Peyer's patch (tissue), 4 donors: Measurements from ENCODE around the gene WT1. TPM values are rescaled to one million over a fixed set of nuclear protein-coding genes. Genes with fewer than 3 reads are reported as not detected.
A peak's percentile ranks its signal among the peaks of the same experiment; 100 is the strongest.

Experiments
- DNase-seq, 3 donors: peaks; one replicate each; pipeline ENCODE4 v3.0.0-alpha.2; 2017 to 2019
- H3K27ac ChIP-seq, 4 donors: fragments of 200-600 bp; sonication (generic); one replicate each; pipeline ENCODE4 v1.5.1; 2016 to 2019
- H3K27me3 ChIP-seq, 2 donors: fragments of 200-600 bp; sonication (generic); one replicate each; pipeline ENCODE4 v1.5.1; 2019
- H3K36me3 ChIP-seq, 3 donors: fragments of 200-600 bp; sonication (generic); one replicate each; pipeline ENCODE4 v1.5.1; 2016 to 2019
- H3K4me1 ChIP-seq, 4 donors: fragments of 200-600 bp; sonication (generic); one replicate each; pipeline ENCODE4 v1.5.1; 2016 to 2019
- H3K4me3 ChIP-seq, 4 donors: fragments of 200-600 bp; sonication (generic); 1 replicate in 3 of 4; 2 replicates in 1 of 4; pipeline ENCODE4 v1.5.1; 2016 to 2019; ENCODE audit warnings: mild to moderate bottlenecking in 1 of 4
- H3K9me3 ChIP-seq, 4 donors: fragments of 200-600 bp; sonication (generic); one replicate each; pipeline ENCODE4 v1.5.1; 2016 to 2019; ENCODE audit warnings: mild to moderate bottlenecking in 1 of 4
- CTCF ChIP-seq, 6 experiments: fragments of 450-650 bp in 4 of 6; fragments of 200-600 bp in 2 of 6; sonication (generic) in 1 of 6; IDR thresholded peaks; one replicate each; pipeline ENCODE4 v1.5.1; 2017 to 2019; ENCODE audit warnings: antibody characterized with exemption in 6 of 6, mild to moderate bottlenecking in 3 of 6, moderate library complexity in 1 of 6
- POLR2A ChIP-seq, 2 donors: fragments of 450-650 bp; IDR thresholded peaks; one replicate each; pipeline ENCODE4 v1.5.1; 2017; ENCODE audit warnings: antibody characterized with exemption in 2 of 2, mild to moderate bottlenecking in 2 of 2, moderate library complexity in 2 of 2
- total RNA-seq, 4 donors: library from RNA; depleted of rRNA; stranded (reverse); fragments of >200 nt; gene quantifications; one replicate each; pipeline ENCODE4 v1.1.0, GENCODE V29; 2016

WT1 gene
- total RNA-seq, 4 donors from 2014 or later, result not detected

- TF ChIP-seq CTCF (IDR thresholded peaks at IDR 0.05) (no peak), POLR2A (IDR thresholded peaks at IDR 0.05) (no peak)
These were observed 3.1 kb upstream of the WT1 start for GRCh38 chr11:32438346-32438865.

GRCh38 chr11:32437495-32438345, 2.4 kb upstream of the WT1 start:
- H3K4me1 ChIP-seq, result peaks cover 0 to 32% (median 0%) of the 10 kb centered on the region in 4 donors
- H3K27ac ChIP-seq, result no peak overlapping the region
- no peaks in the 10 kb centered on the region for H3K9me3 ChIP-seq
- no peak overlapping the region for H3K4me3 ChIP-seq
- TF ChIP-seq POLR2A (IDR thresholded peaks at IDR 0.05) (no peak), CTCF (IDR thresholded peaks at IDR 0.05) (no peak)
- peaks cover 0 to 76% of the 10 kb centered on the region in 2 donors for H3K27me3 ChIP-seq
- H3K36me3 ChIP-seq, result no peaks in the 10 kb centered on the region
- DNase-seq, result no peak

More at GRCh38 chr11:32438346-32438865, 3.1 kb upstream of the WT1 start:
- Histone ChIP-seq H3K36me3 (no peaks in the 10 kb centered on the region), H3K9me3 (no peaks in the 10 kb centered on the region), H3K4me3 (no peak overlapping the region), H3K27me3 (peaks cover 0 to 69% of the 10 kb centered on the region in 2 donors), H3K4me1 (peaks cover 0 to 32% (median 0%) of the 10 kb centered on the region in 4 donors), H3K27ac (no peak overlapping the region)
- no peak for DNase-seq

GRCh38 chr11:32436751-32437494, 1.6 kb upstream of the WT1 start:
- peaks cover 0 to 70% of the 10 kb centered on the region in 2 donors for H3K27me3 ChIP-seq
- no peak overlapping the region for H3K4me3 ChIP-seq
- no peak for TF ChIP-seq POLR2A (IDR thresholded peaks at IDR 0.05)
- TF ChIP-seq CTCF (IDR thresholded peaks at IDR 0.05), result no peak
- no peaks in the 10 kb centered on the region for H3K36me3 ChIP-seq
- DNase-seq, result no peak
- H3K9me3 ChIP-seq, result no peaks in the 10 kb centered on the region
- no peak overlapping the region for H3K27ac ChIP-seq
- peaks cover 0 to 32% (median 0%) of the 10 kb centered on the region in 4 donors for H3K4me1 ChIP-seq

GRCh38 chr11:32435942-32436750, 807 bp upstream of the WT1 start:
- Histone ChIP-seq H3K4me1 (peaks cover 0 to 32% (median 0%) of the 10 kb centered on the region in 4 donors), H3K4me3 (no peak overlapping the region), H3K27ac (no peak overlapping the region), H3K27me3 (peaks cover 0 to 70% of the 10 kb centered on the region in 2 donors), H3K36me3 (no peaks in the 10 kb centered on the region), H3K9me3 (no peaks in the 10 kb centered on the region)
- DNase-seq, result no peak
- no peak for TF ChIP-seq POLR2A (IDR thresholded peaks at IDR 0.05)
- no peak for TF ChIP-seq CTCF (IDR thresholded peaks at IDR 0.05)

- no peak overlapping the region for H3K27ac ChIP-seq
- DNase-seq, result no peak
- H3K9me3 ChIP-seq, result no peaks in the 10 kb centered on the region
- peaks cover 0 to 70% of the 10 kb centered on the region in 2 donors for H3K27me3 ChIP-seq
- H3K36me3 ChIP-seq, result no peaks in the 10 kb centered on the region
- peak overlapping the region in 2 of 4 donors; percentile 18 to 40 for H3K4me3 ChIP-seq
- TF ChIP-seq CTCF (IDR thresholded peaks at IDR 0.05) (no peak), POLR2A (IDR thresholded peaks at IDR 0.05) (no peak)
- peaks cover 0 to 32% (median 0%) of the 10 kb centered on the region in 4 donors for H3K4me1 ChIP-seq
These were observed 223 bp downstream of the WT1 start for GRCh38 chr11:32435152-32435480.
